ENCODE results near the gene NF1. TPM values are rescaled to one million over a fixed set of nuclear protein-coding genes. Genes with fewer than 3 reads are reported as not detected.

The NF1 gene
- total and polyA plus RNA-seq, 3 donors from 2014 or later: 60.6 to 99.0 (median 97.6) TPM

- Histone ChIP-seq H3K4me3 (no peak overlapping the region), H3K27me3 (no peaks in the 10 kb centered on the region), H3K4me1 (no peaks in the 10 kb centered on the region), H3K36me3 (ENCODE audit: low read depth, missing control alignments) (no peaks in the 10 kb centered on the region), H3K27ac (no peak overlapping the region), H3K9me3 (no peaks in the 10 kb centered on the region)
- TF ChIP-seq CTCF (IDR thresholded peaks at IDR 0.05) (no peak), POLR2A (IDR thresholded peaks at IDR 0.05) (no peak)
- 84 to 87% methylated on average over 5 of the region's 5 CpGs for WGBS, 2 donors
- DNase-seq: no peak
- intact Hi-C loops (cut with DNase I; ENCODE audit: low total_unique reads): no loop called here
Measured at GRCh38 chr17:31226373-31226772, 131.6 kb downstream of the NF1 start.

GRCh38 chr17:31226950-31227349 is 132.2 kb downstream of the NF1 start:
- H3K36me3 ChIP-seq (ENCODE audit: low read depth, missing control alignments): no peaks in the 10 kb centered on the region
- intact Hi-C loops (cut with DNase I; ENCODE audit: low total_unique reads): no loop called here

GRCh38 chr17:31231852-31232251 is 137.1 kb downstream of the NF1 start:
- Histone ChIP-seq H3K36me3 (ENCODE audit: low read depth, missing control alignments) (no peaks in the 10 kb centered on the region), H3K9me3 (no peaks in the 10 kb centered on the region), H3K4me3 (no peak overlapping the region), H3K27me3 (no peaks in the 10 kb centered on the region), H3K27ac (no peak overlapping the region), H3K4me1 (no peaks in the 10 kb centered on the region)
- no peak for DNase-seq
- TF ChIP-seq POLR2A (IDR thresholded peaks at IDR 0.05): no peak
- TF ChIP-seq CTCF (IDR thresholded peaks at IDR 0.05): no peak
- intact Hi-C loops (cut with DNase I; ENCODE audit: low total_unique reads): no loop called here

More at GRCh38 chr17:31226950-31227349, 132.2 kb downstream of the NF1 start:
- H3K4me3 ChIP-seq: no peak overlapping the region
- H3K4me1 ChIP-seq: no peaks in the 10 kb centered on the region
- TF ChIP-seq CTCF (IDR thresholded peaks at IDR 0.05): no peak
- no peaks in the 10 kb centered on the region for H3K9me3 ChIP-seq
- no peak for DNase-seq
- no peak overlapping the region for H3K27ac ChIP-seq
- no peaks in the 10 kb centered on the region for H3K27me3 ChIP-seq
- 96 to 97% methylated on average over 3 of the region's 3 CpGs for WGBS, 2 donors

GRCh38 chr17:31235110-31235509 is 140.3 kb downstream of the NF1 start:
- DNase-seq: no peak
- H3K4me3 ChIP-seq: no peak overlapping the region
- no peaks in the 10 kb centered on the region for H3K9me3 ChIP-seq
- intact Hi-C loops (cut with DNase I; ENCODE audit: low total_unique reads): no loop called here
- H3K4me1 ChIP-seq: no peaks in the 10 kb centered on the region
- no peak overlapping the region for H3K27ac ChIP-seq
- H3K36me3 ChIP-seq (ENCODE audit: low read depth, missing control alignments): no peaks in the 10 kb centered on the region
- no peaks in the 10 kb centered on the region for H3K27me3 ChIP-seq
- WGBS, 2 donors: 90 to 94% methylated on average over 4 of the region's 4 CpGs
- TF ChIP-seq CTCF (IDR thresholded peaks at IDR 0.05) (no peak), POLR2A (IDR thresholded peaks at IDR 0.05) (no peak)

- H3K36me3 ChIP-seq (ENCODE audit: low read depth, missing control alignments): no peaks in the 10 kb centered on the region
- H3K9me3 ChIP-seq: no peaks in the 10 kb centered on the region
- no peak overlapping the region for H3K27ac ChIP-seq
- no peaks in the 10 kb centered on the region for H3K4me1 ChIP-seq
- intact Hi-C loops (cut with DNase I; ENCODE audit: low total_unique reads): no loop called here
- H3K4me3 ChIP-seq: no peak overlapping the region
- DNase-seq: no peak
- TF ChIP-seq POLR2A (IDR thresholded peaks at IDR 0.05): no peak
- no peak for TF ChIP-seq CTCF (IDR thresholded peaks at IDR 0.05)
- H3K27me3 ChIP-seq: no peaks in the 10 kb centered on the region
- WGBS, 2 donors: 94 to 96% methylated on average over 3 of the region's 3 CpGs
Measured at GRCh38 chr17:31236137-31236536, 141.4 kb downstream of the NF1 start.

Data from testis (tissue), 3 donors.